Fibroblast of skin of right biceps (primary cell): ENCODE data around the gene OR2V2.
"Not testable (repeated sequence)": the region's sequence is repeated elsewhere in the genome, so short reads cannot be mapped to it uniquely, and the experiment has no call there.

Experiments used
- DNase-seq: peaks from one replicate; pipeline ENCODE4 v3.0.0-alpha.2; 2013

The OR2V2 gene

GRCh38 chr5:181170996-181171395 lies 23.6 kb downstream of the OR2V2 start:
- DNase-seq, result no peak

GRCh38 chr5:181171782-181172181 lies 24.4 kb downstream of the OR2V2 start:
- no peak for DNase-seq

- DNase-seq, result no peak
These were observed 25.6 kb downstream of the OR2V2 start for GRCh38 chr5:181173027-181173419.

GRCh38 chr5:181173420-181174342 lies 26.3 kb downstream of the OR2V2 start:
- DNase-seq, result peak; percentile 85

- no peak for DNase-seq
These were observed 29.0 kb downstream of the OR2V2 start for GRCh38 chr5:181176254-181176952.

GRCh38 chr5:181177559-181177958 lies 30.2 kb downstream of the OR2V2 start:
- not testable (repeated sequence) for DNase-seq

- DNase-seq, result peak; percentile 68
These were observed 34.5 kb downstream of the OR2V2 start for GRCh38 chr5:181181650-181182565.

- no peak for DNase-seq
These were observed 35.3 kb downstream of the OR2V2 start for GRCh38 chr5:181182651-181183050.

- DNase-seq, result no peak
These were observed 37.4 kb downstream of the OR2V2 start for GRCh38 chr5:181184845-181185216.

GRCh38 chr5:181185560-181185959 lies 38.2 kb downstream of the OR2V2 start:
- no peak for DNase-seq

- DNase-seq, result no peak
These were observed 38.6 kb downstream of the OR2V2 start for GRCh38 chr5:181186022-181186421.

- DNase-seq, result no peak
These were observed 39.7 kb downstream of the OR2V2 start for GRCh38 chr5:181186986-181187499.

- peak; percentile 82 for DNase-seq
These were observed 40.3 kb downstream of the OR2V2 start for GRCh38 chr5:181187500-181188213.

- DNase-seq, result peak; percentile 74
These were observed 41.4 kb downstream of the OR2V2 start for GRCh38 chr5:181188700-181189362.

- DNase-seq, result no peak
These were observed 42.1 kb downstream of the OR2V2 start for GRCh38 chr5:181189363-181189961.

GRCh38 chr5:181189962-181190710 lies 42.8 kb downstream of the OR2V2 start:
- DNase-seq, result no peak

- peak; percentile 39 for DNase-seq
These were observed 43.5 kb downstream of the OR2V2 start for GRCh38 chr5:181190711-181191525.

GRCh38 chr5:181191526-181192336 lies 44.3 kb downstream of the OR2V2 start:
- DNase-seq, result peak; percentile 96
